HL-60 (cell line): ENCODE measurements around the gene GLT8D1.

ENCODE experiments used
- DNase-seq, 2 experiments: peaks; one replicate each; pipeline ENCODE4 v3.0.0-alpha.2; 2010 to 2020; ENCODE audit warnings: low read depth in 1 of 2, low spot score in 1 of 2
- H3K27ac ChIP-seq: fragments of 250-450 bp; sonication (Bioruptor Pico); replicated peaks from 2 replicates; pipeline ENCODE4 v1.5.1; 2020; ENCODE audit warnings: mild to moderate bottlenecking, moderate library complexity
- H3K27me3 ChIP-seq: fragments of 250-450 bp; sonication (Bioruptor Pico); 2 replicates; pipeline ENCODE4 v1.5.1; 2021; ENCODE audit warnings: mild to moderate bottlenecking, moderate library complexity; ENCODE audit not compliant: insufficient read depth, poor library complexity, severe bottlenecking
- H3K4me3 ChIP-seq: replicated peaks from 2 replicates; pipeline ENCODE4 v1.5.1; 2011; ENCODE audit warnings: mild to moderate bottlenecking, control low read depth, low read length; ENCODE audit not compliant: insufficient read depth
- GABPA ChIP-seq: IDR thresholded peaks from 2 replicates; pipeline ENCODE4 v1.6.1; 2012; ENCODE audit warnings: low read depth
- POLR2AphosphoS5 ChIP-seq: IDR thresholded peaks from 2 replicates; pipeline ENCODE4 v1.6.1; 2012; ENCODE audit warnings: low read depth
- REST ChIP-seq: IDR thresholded peaks from 2 replicates; pipeline ENCODE4 v1.6.1; 2012; ENCODE audit warnings: low read depth; ENCODE audit not compliant: insufficient replicate concordance
- SPI1 ChIP-seq: IDR thresholded peaks from 2 replicates; pipeline ENCODE4 v1.6.1; 2012; ENCODE audit warnings: low read depth, mild to moderate bottlenecking, borderline replicate concordance
- TF ChIP-seq, protein P1 (sequence below): IDR thresholded peaks from one replicate; pipeline ENCODE4 v1.5.1; 2011; ENCODE audit warnings: low read length, control low read depth, inconsistent platforms; ENCODE audit not compliant: insufficient read depth

GLT8D1 gene

GRCh38 chr3:52704611-52705437 is 767 bp downstream of the GLT8D1 start:
- Histone ChIP-seq H3K27me3 (no peaks in the 10 kb centered on the region), H3K4me3 (peak overlapping the region; percentile 76), H3K27ac (peak overlapping the region; percentile 90)
- DNase-seq: peak in 1 of 2 experiments; percentile 23
- no peak for TF ChIP-seq POLR2AphosphoS5
- TF ChIP-seq, protein P1, sequence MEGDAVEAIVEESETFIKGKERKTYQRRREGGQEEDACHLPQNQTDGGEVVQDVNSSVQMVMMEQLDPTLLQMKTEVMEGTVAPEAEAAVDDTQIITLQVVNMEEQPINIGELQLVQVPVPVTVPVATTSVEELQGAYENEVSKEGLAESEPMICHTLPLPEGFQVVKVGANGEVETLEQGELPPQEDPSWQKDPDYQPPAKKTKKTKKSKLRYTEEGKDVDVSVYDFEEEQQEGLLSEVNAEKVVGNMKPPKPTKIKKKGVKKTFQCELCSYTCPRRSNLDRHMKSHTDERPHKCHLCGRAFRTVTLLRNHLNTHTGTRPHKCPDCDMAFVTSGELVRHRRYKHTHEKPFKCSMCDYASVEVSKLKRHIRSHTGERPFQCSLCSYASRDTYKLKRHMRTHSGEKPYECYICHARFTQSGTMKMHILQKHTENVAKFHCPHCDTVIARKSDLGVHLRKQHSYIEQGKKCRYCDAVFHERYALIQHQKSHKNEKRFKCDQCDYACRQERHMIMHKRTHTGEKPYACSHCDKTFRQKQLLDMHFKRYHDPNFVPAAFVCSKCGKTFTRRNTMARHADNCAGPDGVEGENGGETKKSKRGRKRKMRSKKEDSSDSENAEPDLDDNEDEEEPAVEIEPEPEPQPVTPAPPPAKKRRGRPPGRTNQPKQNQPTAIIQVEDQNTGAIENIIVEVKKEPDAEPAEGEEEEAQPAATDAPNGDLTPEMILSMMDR: no peak
- TF ChIP-seq GABPA: no peak
- no peak for TF ChIP-seq REST
- no peak for TF ChIP-seq SPI1

GRCh38 chr3:52703341-52703740 is 2.2 kb downstream of the GLT8D1 start:
- DNase-seq: no peak
- Histone ChIP-seq H3K27ac (no peak overlapping the region), H3K27me3 (no peaks in the 10 kb centered on the region), H3K4me3 (no peak overlapping the region)
- TF ChIP-seq, protein P1: no peak
- TF ChIP-seq REST: no peak
- no peak for TF ChIP-seq GABPA
- TF ChIP-seq POLR2AphosphoS5: no peak
- TF ChIP-seq SPI1: no peak

DNA sequence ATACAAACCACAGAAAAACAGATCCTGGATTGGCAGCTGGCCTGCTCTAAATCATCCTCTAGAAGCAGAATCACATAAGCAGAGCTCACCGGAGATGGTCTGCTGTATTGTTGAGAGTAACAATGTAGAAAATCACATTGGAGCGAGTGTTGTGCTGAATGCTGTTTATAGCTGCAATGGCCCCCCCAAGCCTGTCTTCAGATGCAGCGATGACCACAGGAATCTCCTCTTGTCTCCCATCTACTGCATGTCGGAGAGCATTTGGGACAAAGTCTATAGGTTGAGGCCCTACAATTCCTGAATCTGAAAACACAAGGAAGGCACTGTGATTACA is 8.0 kb downstream of the GLT8D1 start:
- Histone ChIP-seq H3K27me3 (no peaks in the 10 kb centered on the region), H3K4me3 (no peak overlapping the region), H3K27ac (no peak overlapping the region)
- DNase-seq: no peak
- no peak for TF ChIP-seq REST
- no peak for TF ChIP-seq SPI1
- TF ChIP-seq GABPA: no peak
- TF ChIP-seq, protein P1: no peak
- TF ChIP-seq POLR2AphosphoS5: no peak
